CD4-positive, alpha-beta T cell treated with Interleukin-10 for 1 hour (primary cell): ENCODE measurements around the gene TMX2.

Experiments
- DNase-seq: peaks from one replicate; pipeline ENCODE4 v3.0.0-alpha.2; 2020

TMX2 gene

DNA sequence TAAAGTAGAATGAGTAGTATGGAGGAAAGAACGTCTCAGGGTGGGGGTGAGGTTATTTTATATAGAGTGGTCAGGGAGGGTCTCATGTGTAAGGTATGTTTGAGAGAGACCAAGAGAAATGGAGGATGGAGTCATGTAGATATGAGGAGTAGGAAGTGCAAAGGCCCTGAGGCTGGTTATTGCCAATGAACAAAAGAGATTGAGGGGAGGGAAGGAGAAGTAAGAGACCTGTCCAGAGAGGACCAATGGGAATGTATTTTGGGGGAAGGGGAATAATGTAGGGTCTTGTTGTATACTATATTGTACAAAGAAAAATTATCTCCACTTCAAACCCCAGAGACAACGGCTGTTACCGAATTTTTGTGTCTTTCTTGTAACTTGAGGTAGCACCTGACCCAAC, 59.0 kb downstream of the TMX2 start:
- DNase-seq, result no peak

DNA sequence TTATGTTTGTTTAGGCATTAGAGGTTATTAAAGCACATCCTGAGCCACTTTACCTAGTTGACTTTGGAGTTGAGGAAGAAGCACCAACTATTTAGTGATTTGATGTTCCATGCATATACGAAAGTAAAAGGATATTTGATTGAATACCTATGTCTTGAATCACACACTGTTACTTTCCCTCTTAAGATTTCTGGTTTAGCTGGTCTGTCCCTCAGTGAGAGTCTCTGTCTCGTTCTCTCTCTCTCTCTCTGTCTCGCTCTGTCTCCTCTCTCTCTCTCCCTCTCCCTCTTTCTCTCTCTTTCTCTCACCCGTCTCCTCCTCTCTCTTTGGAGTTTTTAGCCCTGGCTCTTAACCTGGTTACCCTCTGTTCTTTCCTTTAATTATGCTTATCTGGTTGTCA, 60.2 kb downstream of the TMX2 start:
- DNase-seq, result no peak

GRCh38 chr11:57773026-57773598, 60.7 kb downstream of the TMX2 start:
- no peak for DNase-seq

DNA sequence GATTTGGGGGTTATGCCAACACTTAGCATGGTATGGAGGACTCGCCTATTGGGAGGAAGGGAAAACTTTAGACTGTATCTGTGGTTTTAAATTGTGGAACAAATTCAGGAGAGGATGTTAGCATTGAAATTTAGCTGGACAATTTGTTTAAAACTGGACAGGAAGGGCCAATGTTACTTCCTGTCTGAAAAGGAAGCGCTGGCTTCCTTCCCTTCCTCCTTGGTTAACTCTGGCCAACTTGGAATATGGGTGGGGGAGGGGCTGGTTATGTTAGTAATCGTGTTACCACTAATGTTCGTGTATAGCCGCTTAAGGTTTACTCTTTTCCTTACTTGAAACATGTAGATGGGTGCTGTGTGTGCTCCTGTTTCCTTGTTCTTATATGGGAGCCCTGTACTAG, 63.1 kb downstream of the TMX2 start:
- no peak for DNase-seq

- no peak for DNase-seq
These were observed 63.7 kb downstream of the TMX2 start for GRCh38 chr11:57776031-57776521.

DNA sequence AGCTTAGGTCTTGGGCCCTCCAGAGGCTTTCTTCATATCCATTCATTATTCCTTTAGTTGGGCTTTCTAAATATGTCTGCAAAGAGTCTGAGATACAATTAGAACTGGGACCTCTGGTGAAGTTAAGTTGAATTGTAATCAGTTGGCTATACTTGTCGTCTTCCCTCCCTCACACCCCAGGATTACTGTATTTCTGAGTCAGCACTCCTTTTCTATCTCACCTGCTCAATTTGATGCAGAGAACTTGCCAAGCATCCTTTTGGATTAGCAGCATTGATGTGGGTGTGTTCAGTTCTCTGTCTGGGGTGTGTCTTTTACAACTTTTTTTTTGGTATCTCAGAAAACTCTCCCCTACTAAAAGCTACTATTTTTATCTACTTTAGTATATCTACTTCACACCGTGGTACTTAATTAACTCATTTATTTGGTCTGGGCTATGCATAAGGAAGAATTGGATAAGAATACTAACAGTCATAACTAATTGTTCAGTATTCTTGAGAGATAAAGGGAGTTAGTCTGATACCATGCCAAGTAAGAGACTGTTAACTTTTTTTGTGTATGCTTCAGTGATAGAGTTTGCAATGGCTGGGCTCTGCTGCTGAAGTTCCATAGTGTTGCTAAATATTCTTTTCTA, 64.3 kb downstream of the TMX2 start:
- no peak for DNase-seq

GRCh38 chr11:57777969-57778317, 65.5 kb downstream of the TMX2 start:
- DNase-seq, result no peak

DNA sequence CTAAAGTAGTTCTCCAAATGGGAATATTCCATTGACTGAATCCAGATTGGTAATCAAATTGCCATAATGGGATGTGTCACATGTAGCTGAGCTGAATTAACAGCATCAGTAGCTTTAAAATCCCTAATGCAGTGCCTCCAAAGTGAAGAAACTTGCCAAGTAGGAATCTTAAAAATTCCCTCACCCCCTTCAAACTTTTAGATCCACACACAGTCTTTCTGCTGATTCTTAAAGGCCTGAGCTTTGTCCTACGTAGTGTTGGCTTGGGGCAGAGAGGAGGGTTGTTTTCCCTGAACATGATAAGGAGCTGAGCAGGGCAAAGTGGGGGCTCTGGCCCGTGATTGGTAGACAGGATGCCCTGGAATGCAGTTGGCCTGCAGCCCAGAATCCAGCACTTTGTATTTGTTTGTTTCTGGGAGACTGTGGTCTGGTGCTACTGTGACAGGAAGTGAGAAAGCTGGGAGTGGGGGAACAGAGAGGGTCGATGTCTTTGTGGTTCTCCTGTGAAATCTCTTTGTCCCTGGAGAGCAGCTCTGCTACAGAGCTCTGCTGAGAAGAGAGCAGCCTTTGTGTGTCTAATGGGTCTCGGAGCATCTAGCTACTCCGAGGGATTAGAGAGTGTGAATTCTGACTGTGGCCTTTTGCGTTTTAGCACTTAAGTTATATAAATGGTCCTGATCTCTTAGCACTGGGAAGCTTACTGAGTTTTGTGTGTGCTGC, 66.1 kb downstream of the TMX2 start:
- DNase-seq, result no peak

DNA sequence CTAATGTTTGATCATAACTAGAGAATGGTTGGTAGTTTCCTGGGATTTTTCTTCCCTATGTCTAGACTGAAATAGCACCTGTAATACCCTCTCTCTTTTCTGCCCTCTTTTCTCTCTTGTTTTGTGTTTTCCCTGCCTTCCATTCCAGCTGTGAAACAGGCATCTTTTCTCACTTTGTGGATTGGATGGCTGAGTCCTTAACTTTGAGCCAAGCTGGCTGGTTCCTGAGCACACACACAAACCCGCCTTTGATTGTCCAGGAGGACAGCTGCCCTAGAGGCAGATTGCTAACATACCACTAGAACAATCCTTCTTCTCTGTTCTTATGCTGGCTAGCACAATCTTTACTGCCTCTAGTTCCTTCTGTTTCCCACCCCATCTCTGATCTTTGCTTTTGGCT, 66.9 kb downstream of the TMX2 start:
- no peak for DNase-seq

GRCh38 chr11:57781529-57781943, 69.1 kb downstream of the TMX2 start:
- DNase-seq, result no peak

DNA sequence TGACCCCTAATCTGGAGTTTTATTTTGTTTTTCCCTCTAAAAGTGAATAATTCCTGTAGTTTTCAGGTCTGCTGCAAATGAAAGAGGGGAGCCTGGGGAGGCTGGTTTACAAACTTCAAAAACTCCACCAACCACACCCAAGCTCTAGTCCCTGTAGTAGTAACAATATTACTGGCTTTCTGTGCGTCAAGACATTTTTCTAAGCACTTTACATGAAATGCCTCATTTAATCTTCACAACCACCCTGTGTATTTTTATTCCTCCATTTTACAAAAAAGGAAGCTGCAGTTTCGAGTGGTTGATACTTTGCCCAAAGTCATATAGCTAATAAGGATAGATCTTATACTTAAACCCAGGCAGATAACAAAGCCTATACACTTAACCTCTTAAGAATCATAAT, 72.7 kb downstream of the TMX2 start:
- DNase-seq, result no peak

DNA sequence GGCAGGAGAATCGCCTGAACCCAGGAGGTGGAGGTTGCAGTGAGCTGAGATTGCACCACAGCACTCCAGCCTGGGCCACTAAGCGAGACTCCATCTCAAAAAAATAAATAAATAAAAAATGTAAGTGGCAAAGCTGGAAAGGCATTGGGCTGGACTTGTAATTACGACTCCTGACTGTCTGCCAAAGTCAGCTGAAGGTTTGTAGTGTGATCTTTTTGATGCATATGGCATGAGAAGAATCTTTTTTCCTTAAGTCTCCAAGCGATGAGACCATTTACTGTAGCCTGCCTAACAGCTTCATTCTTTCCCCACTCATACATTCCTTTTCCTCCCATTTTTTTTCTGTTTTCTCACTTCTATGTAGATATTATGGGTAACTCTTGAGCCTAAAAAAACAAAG, 74.0 kb downstream of the TMX2 start:
- no peak for DNase-seq

- DNase-seq, result no peak
These were observed 74.7 kb downstream of the TMX2 start for GRCh38 chr11:57787006-57787604.

DNA sequence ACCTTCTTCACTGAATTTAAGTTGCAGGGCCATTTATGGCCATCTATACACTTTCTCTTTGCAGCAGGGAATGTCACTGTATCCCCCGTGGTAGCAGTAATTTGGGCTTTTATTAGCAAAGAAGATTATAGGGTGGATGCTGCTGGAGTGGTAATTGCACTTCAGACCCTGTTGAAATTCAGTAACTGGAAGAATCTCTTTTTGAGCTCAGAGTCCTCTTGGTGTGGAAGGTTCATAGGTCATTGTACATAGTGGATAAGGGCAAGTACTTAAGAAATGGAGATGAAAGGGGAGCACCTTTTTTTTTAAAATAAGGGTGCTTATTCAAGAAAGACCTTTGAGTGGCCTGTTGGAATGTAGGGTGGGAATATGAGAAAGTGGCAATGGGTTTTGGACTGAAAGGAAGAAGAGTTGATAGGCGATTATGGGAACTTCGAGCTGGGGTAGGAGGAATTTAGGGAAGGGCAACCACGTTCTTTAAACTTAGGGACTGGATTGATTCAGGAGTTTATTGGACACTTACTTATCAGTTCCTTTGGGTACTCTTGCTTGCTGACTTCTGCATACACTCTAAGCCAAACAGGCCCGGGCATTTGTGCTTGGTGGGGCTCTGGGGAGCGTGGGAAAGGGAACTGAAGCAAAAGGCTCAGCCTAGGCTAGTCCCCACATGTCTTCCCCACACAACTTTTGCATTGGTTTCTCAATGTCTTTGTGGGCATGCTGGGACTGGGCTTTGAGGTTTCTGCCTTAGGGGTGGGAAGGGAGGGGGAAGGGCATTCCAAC, 75.7 kb downstream of the TMX2 start:
- DNase-seq, result no peak

GRCh38 chr11:57788703-57789088, 76.3 kb downstream of the TMX2 start:
- DNase-seq, result no peak
